A673 (cell line): ENCODE data around the gene BSPH1. TPM values are rescaled to one million over a fixed set of nuclear protein-coding genes. Genes with fewer than 3 reads are reported as not detected.

Experiments used
- Bru-seq: library from RNA; stranded (reverse); fragments of 400-500 nt; gene quantifications from one replicate; lab custom pipeline; 2021; lab: Mats Ljungman, UMichigan
- BruChase-seq, 2 experiments: library from RNA; stranded (reverse); fragments of 400-500 nt; gene quantifications; one replicate each; lab custom pipeline; 2021; lab: Mats Ljungman, UMichigan
- BruUV-seq: library from RNA; stranded (reverse); fragments of 400-500 nt; replicated peaks from 2 replicates; lab custom pipeline; 2021; lab: Mats Ljungman, UMichigan
- CTCF ChIA-PET: fragments of 300-600 bp; sonication (Branson Sonifier 250); formaldehyde crosslinking; loops from one replicate; lab custom pipeline; 2022; ENCODE audit warnings: antibody characterized with exemption; lab: Charles Lee
- POLR2A ChIA-PET: fragments of 300-600 bp; sonication (Branson Sonifier 250); formaldehyde crosslinking; loops from one replicate; lab custom pipeline; 2022; ENCODE audit warnings: antibody characterized with exemption; ENCODE audit not compliant: low non-redundant PET; lab: Charles Lee
- DNase-seq: peaks from one replicate; pipeline ENCODE4 v3.0.0-alpha.2; 2015; ENCODE audit warnings: low spot score
- H3K27ac ChIP-seq: fragments of 200-600 bp; sonication (generic); 2 replicates; pipeline ENCODE4 v1.5.1; 2016; ENCODE audit warnings: mixed run types, low read depth, mild to moderate bottlenecking, mixed read lengths, antibody characterized with exemption, low read length; ENCODE audit not compliant: poor library complexity, severe bottlenecking
- H3K27me3 ChIP-seq: fragments of 200-600 bp; sonication (generic); replicated peaks from 2 replicates; pipeline ENCODE4 v1.6.1; 2017; ENCODE audit warnings: mixed run types, low read depth, mild to moderate bottlenecking, mixed read lengths, antibody characterized with exemption, low read length; ENCODE audit not compliant: insufficient read depth, poor library complexity
- H3K36me3 ChIP-seq: fragments of 200-600 bp; sonication (generic); 2 replicates; pipeline ENCODE4 v1.6.1; 2016; ENCODE audit warnings: mixed run types, mild to moderate bottlenecking, mixed read lengths, antibody characterized with exemption, low read length; ENCODE audit not compliant: insufficient read depth, poor library complexity, severe bottlenecking
- H3K4me1 ChIP-seq: fragments of 200-600 bp; sonication (generic); 2 replicates; pipeline ENCODE4 v1.6.1; 2017; ENCODE audit warnings: mixed run types, mild to moderate bottlenecking, mixed read lengths, antibody characterized with exemption, low read length; ENCODE audit not compliant: insufficient read depth, poor library complexity, severe bottlenecking
- H3K4me3 ChIP-seq: fragments of 200-600 bp; sonication (generic); 2 replicates; pipeline ENCODE4 v1.5.1; 2016; ENCODE audit warnings: low read depth, mixed run types, mild to moderate bottlenecking, mixed read lengths, low read length; ENCODE audit not compliant: poor library complexity, severe bottlenecking
- H3K9me3 ChIP-seq: fragments of 200-600 bp; sonication (generic); 2 replicates; pipeline ENCODE4 v1.6.1; 2016; ENCODE audit warnings: mixed run types, low read depth, mild to moderate bottlenecking, mixed read lengths, antibody characterized with exemption, low read length; ENCODE audit not compliant: poor library complexity, severe bottlenecking
- EZH2 ChIP-seq: fragments of 200-600 bp; sonication (generic); IDR thresholded peaks from 2 replicates; pipeline ENCODE4 v1.6.1; 2017; ENCODE audit warnings: borderline replicate concordance, low read depth, mild to moderate bottlenecking, mixed read lengths, antibody characterized with exemption, low read length; ENCODE audit not compliant: poor library complexity, severe bottlenecking
- intact Hi-C: fragments of 100-400 bp; cut with micrococcal nuclease; formaldehyde crosslinking; loops from one replicate; pipeline ENCODE4 v1.10.0; 2022; ENCODE audit not compliant: unreplicated experiment
- long read RNA-seq: library from polyadenylated mRNA; stranded (forward); transcript quantifications from one replicate; pipeline ENCODE4 v2.0.0, GENCODE V29; 2022
- total RNA-seq: library from RNA; stranded (reverse); gene quantifications from 2 replicates; pipeline ENCODE4 v1.2.3, GENCODE V29; 2021
- TF ChIP-seq, protein P1 (sequence below): fragments of 300-800, 200-600 bp; sonication (generic); conservative IDR thresholded peaks from 2 replicates; pipeline ENCODE4 v1.5.1; 2017; ENCODE audit warnings: low read depth, mild to moderate bottlenecking, antibody characterized with exemption, low read length, moderate library complexity, mixed read lengths

BSPH1 gene
- total RNA-seq (not detected in 2 replicates), Bru-seq, nascent RNA (not detected), BruChase-seq, experiment 1, labeled RNA remaining after a 2-hour chase (not detected), BruChase-seq, experiment 2, labeled RNA remaining after a 6-hour chase (percentile 10 among the genes with signal in this experiment)
- long read RNA-seq = 0 reads

- Histone ChIP-seq H3K4me3 (no peak within 1 kb of the TSS), H3K4me1 (peaks cover 16% of the 10 kb centered on the region), H3K27me3 (no peaks in the 10 kb centered on the region), H3K36me3 (no peaks in the 10 kb centered on the region), H3K27ac (no peak within 1 kb of the TSS), H3K9me3 (no peaks in the 10 kb centered on the region)
- no TSS peak for BruUV-seq
- no peak for DNase-seq
- intact Hi-C loops = no loop called here
- ChIA-PET CTCF (no interaction called here), POLR2A (no interaction called here)
- TF ChIP-seq EZH2 = no peak
- TF ChIP-seq, protein P1, sequence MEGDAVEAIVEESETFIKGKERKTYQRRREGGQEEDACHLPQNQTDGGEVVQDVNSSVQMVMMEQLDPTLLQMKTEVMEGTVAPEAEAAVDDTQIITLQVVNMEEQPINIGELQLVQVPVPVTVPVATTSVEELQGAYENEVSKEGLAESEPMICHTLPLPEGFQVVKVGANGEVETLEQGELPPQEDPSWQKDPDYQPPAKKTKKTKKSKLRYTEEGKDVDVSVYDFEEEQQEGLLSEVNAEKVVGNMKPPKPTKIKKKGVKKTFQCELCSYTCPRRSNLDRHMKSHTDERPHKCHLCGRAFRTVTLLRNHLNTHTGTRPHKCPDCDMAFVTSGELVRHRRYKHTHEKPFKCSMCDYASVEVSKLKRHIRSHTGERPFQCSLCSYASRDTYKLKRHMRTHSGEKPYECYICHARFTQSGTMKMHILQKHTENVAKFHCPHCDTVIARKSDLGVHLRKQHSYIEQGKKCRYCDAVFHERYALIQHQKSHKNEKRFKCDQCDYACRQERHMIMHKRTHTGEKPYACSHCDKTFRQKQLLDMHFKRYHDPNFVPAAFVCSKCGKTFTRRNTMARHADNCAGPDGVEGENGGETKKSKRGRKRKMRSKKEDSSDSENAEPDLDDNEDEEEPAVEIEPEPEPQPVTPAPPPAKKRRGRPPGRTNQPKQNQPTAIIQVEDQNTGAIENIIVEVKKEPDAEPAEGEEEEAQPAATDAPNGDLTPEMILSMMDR = no peak
These were observed at the start of gene BSPH1 for GRCh38 chr19:47992070-47992469. TSS of gene BSPH1 (minus strand) at chr19:47992170. CDS start at chr19:47992081, 89 bp downstream.

GRCh38 chr19:48036765-48037164, 44.8 kb upstream of the BSPH1 start:
- no TSS peak for BruUV-seq
- peaks cover 5% of the 10 kb centered on the region for H3K9me3 ChIP-seq
- TF ChIP-seq, protein P1 = no peak
- TF ChIP-seq EZH2 = no peak
- no peaks in the 10 kb centered on the region for H3K36me3 ChIP-seq
- H3K27me3 ChIP-seq = no peaks in the 10 kb centered on the region
- ChIA-PET CTCF (no interaction called here), POLR2A (no interaction called here)
- no peak overlapping the region for H3K27ac ChIP-seq
- intact Hi-C loops = no loop called here
- no peak for DNase-seq
- no peaks in the 10 kb centered on the region for H3K4me1 ChIP-seq
- H3K4me3 ChIP-seq = no peak overlapping the region

DNA sequence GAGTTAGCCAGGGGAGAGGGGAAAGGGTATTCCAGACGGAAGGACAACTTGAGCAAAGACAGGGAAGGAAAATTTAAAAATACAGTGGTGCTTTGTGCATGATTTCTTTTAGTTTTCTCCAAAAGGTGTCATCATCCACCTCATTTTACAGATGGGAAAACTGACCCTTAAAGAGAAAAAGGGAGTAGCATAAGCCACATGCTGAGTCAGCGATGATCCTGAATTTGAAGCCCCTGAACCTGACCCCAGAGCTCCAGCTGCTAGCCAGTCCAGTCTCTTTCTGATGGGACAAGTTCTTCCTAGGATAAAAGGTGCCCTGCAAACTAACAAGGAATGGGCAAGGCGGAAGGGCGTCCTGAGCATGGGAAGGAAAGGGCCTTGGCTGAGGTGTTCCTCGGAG, 41.6 kb upstream of the BSPH1 start:
- ChIA-PET CTCF (interaction anchor here (0.6 kb wide), 1 partner anchor 70 kb away, joined by 4 read pairs; no protein-coding TSS in a partner anchor), POLR2A (no interaction called here)
- BruUV-seq = no TSS peak
- Histone ChIP-seq H3K9me3 (peaks cover 5% of the 10 kb centered on the region), H3K4me3 (no peak overlapping the region), H3K27me3 (no peaks in the 10 kb centered on the region), H3K4me1 (peaks cover 7% of the 10 kb centered on the region), H3K27ac (no peak overlapping the region), H3K36me3 (no peaks in the 10 kb centered on the region)
- no peak for TF ChIP-seq EZH2
- TF ChIP-seq, protein P1 = no peak
- intact Hi-C loops = no loop called here
- DNase-seq = no peak
